IPS-18c (cell line): ENCODE measurements around the gene LIMK2.
"Not testable (repeated sequence)": the region's sequence is repeated elsewhere in the genome, so short reads cannot be mapped to it uniquely, and the experiment has no call there.

Source experiments
- H3K4me3 ChIP-seq: 2 replicates; pipeline ENCODE4 v1.7.0; 2013; ENCODE audit warnings: low read depth, mild to moderate bottlenecking, low read length, moderate library complexity; ENCODE audit not compliant: insufficient read depth
- H3K9me3 ChIP-seq: one replicate; pipeline ENCODE4 v1.6.1; 2013; ENCODE audit warnings: mild to moderate bottlenecking, low read length, moderate library complexity; ENCODE audit not compliant: control insufficient read depth, insufficient read depth

The LIMK2 gene

GRCh38 chr22:31206460-31206859, 5.6 kb upstream of the LIMK2 start:
- not testable (repeated sequence) for H3K4me3 ChIP-seq, H3K9me3 ChIP-seq

GRCh38 chr22:31206896-31207687, 5.0 kb upstream of the LIMK2 start:
- Histone ChIP-seq H3K4me3 (no peak overlapping the region), H3K9me3 (no peaks in the 10 kb centered on the region)

GRCh38 chr22:31210556-31211421, 1.3 kb upstream of the LIMK2 start:
- no peaks in the 10 kb centered on the region for H3K9me3 ChIP-seq
- H3K4me3 ChIP-seq = no peak overlapping the region

- Histone ChIP-seq H3K9me3 (no peaks in the 10 kb centered on the region), H3K4me3 (no peak overlapping the region)
Measured at GRCh38 chr22:31211482-31211861, 626 bp upstream of the LIMK2 start.

GRCh38 chr22:31212783-31213629, 908 bp downstream of the LIMK2 start:
- H3K9me3 ChIP-seq = no peaks in the 10 kb centered on the region
- peak overlapping the region; percentile 97 for H3K4me3 ChIP-seq

- no peak overlapping the region for H3K4me3 ChIP-seq
- no peaks in the 10 kb centered on the region for H3K9me3 ChIP-seq
Measured at GRCh38 chr22:31215018-31215535, 3.0 kb downstream of the LIMK2 start.

- H3K4me3 ChIP-seq = no peak overlapping the region
- no peaks in the 10 kb centered on the region for H3K9me3 ChIP-seq
Measured at GRCh38 chr22:31218565-31219262, 6.6 kb downstream of the LIMK2 start.

- no peak overlapping the region for H3K4me3 ChIP-seq
- H3K9me3 ChIP-seq = no peaks in the 10 kb centered on the region
Measured at GRCh38 chr22:31221084-31221483, 9.0 kb downstream of the LIMK2 start.

GRCh38 chr22:31222736-31223135, 10.6 kb downstream of the LIMK2 start:
- no peak overlapping the region for H3K4me3 ChIP-seq
- H3K9me3 ChIP-seq = no peaks in the 10 kb centered on the region

- H3K4me3 ChIP-seq = no peak overlapping the region
- H3K9me3 ChIP-seq = no peaks in the 10 kb centered on the region
Measured at GRCh38 chr22:31223786-31224191, 11.7 kb downstream of the LIMK2 start.

GRCh38 chr22:31224691-31225090, 12.6 kb downstream of the LIMK2 start:
- H3K4me3 ChIP-seq, H3K9me3 ChIP-seq: not testable (repeated sequence)

GRCh38 chr22:31227186-31227585, 15.1 kb downstream of the LIMK2 start:
- H3K4me3 ChIP-seq = no peak overlapping the region

GRCh38 chr22:31229402-31230079, 17.4 kb downstream of the LIMK2 start:
- Histone ChIP-seq H3K9me3 (no peaks in the 10 kb centered on the region), H3K4me3 (no peak overlapping the region)

More at GRCh38 chr22:31227186-31227585, 15.1 kb downstream of the LIMK2 start:
- H3K9me3 ChIP-seq = no peaks in the 10 kb centered on the region

GRCh38 chr22:31230155-31230870, 18.2 kb downstream of the LIMK2 start:
- H3K9me3 ChIP-seq = no peaks in the 10 kb centered on the region
- H3K4me3 ChIP-seq = no peak overlapping the region

- Histone ChIP-seq H3K9me3 (no peaks in the 10 kb centered on the region), H3K4me3 (no peak overlapping the region)
Measured at GRCh38 chr22:31230871-31231621, 18.9 kb downstream of the LIMK2 start.
